H9 (cell line): ENCODE measurements around the gene EGR4. TPM values are rescaled to one million over a fixed set of nuclear protein-coding genes. Genes with fewer than 3 reads are reported as not detected.

ENCODE experiments used
- DNase-seq: peaks from one replicate; pipeline ENCODE4 v3.0.0-alpha.2; 2017
- H2AFZ ChIP-seq: one replicate; pipeline ENCODE4 v1.6.1; 2013; ENCODE audit warnings: mild to moderate bottlenecking, low read length, control low read depth, moderate library complexity
- H2AK5ac ChIP-seq: 2 replicates; pipeline ENCODE4 v1.6.1; 2013; ENCODE audit warnings: low read length, control low read depth, mixed read lengths; ENCODE audit not compliant: insufficient read length
- H2BK120ac ChIP-seq: one replicate; pipeline ENCODE4 v1.6.1; 2013; ENCODE audit warnings: low read depth, mild to moderate bottlenecking, low read length, control low read depth, inconsistent platforms; ENCODE audit not compliant: poor library complexity, severe bottlenecking
- H2BK12ac ChIP-seq: 2 replicates; pipeline ENCODE4 v1.6.1; 2013; ENCODE audit warnings: low read length, control low read depth, mixed read lengths, low read depth; ENCODE audit not compliant: insufficient read length
- H2BK15ac ChIP-seq: 2 replicates; pipeline ENCODE4 v1.6.1; 2013; ENCODE audit warnings: low read depth, low read length, control low read depth
- H2BK20ac ChIP-seq: one replicate; pipeline ENCODE4 v1.6.1; 2013; ENCODE audit warnings: low read depth, mild to moderate bottlenecking, low read length, control low read depth, inconsistent platforms; ENCODE audit not compliant: poor library complexity, severe bottlenecking
- H2BK5ac ChIP-seq: 2 replicates; pipeline ENCODE4 v1.6.1; 2013; ENCODE audit warnings: low read length, control low read depth, mixed read lengths; ENCODE audit not compliant: insufficient read length
- H3K14ac ChIP-seq: 2 replicates; pipeline ENCODE4 v1.6.1; 2013; ENCODE audit warnings: low read length, control low read depth; ENCODE audit not compliant: insufficient read depth
- H3K18ac ChIP-seq: 2 replicates; pipeline ENCODE4 v1.6.1; 2013; ENCODE audit warnings: low read depth, mild to moderate bottlenecking, mixed read lengths, low read length, control low read depth; ENCODE audit not compliant: insufficient read length
- H3K23ac ChIP-seq: 2 replicates; pipeline ENCODE4 v1.6.1; 2013; ENCODE audit warnings: low read length, control low read depth, mixed read lengths, low read depth; ENCODE audit not compliant: insufficient read length
- H3K23me2 ChIP-seq: 2 replicates; pipeline ENCODE4 v1.6.1; 2013; ENCODE audit warnings: low read depth, mild to moderate bottlenecking, mixed read lengths, low read length, control low read depth; ENCODE audit not compliant: insufficient read length, poor library complexity, severe bottlenecking
- H3K27ac ChIP-seq: 2 replicates; pipeline ENCODE4 v1.5.1; 2013; ENCODE audit warnings: low read length, control low read depth, mixed read lengths, low read depth; ENCODE audit not compliant: insufficient read length
- H3K27me3 ChIP-seq: 2 replicates; pipeline ENCODE4 v1.6.1; 2013; ENCODE audit warnings: low read length, control low read depth, inconsistent platforms; ENCODE audit not compliant: insufficient read depth
- H3K4ac ChIP-seq: 2 replicates; pipeline ENCODE4 v1.6.1; 2013; ENCODE audit warnings: low read depth, mild to moderate bottlenecking, control low read depth, inconsistent platforms, low read length, moderate library complexity
- H3K4me1 ChIP-seq: 2 replicates; pipeline ENCODE4 v1.6.1; 2013; ENCODE audit warnings: low read length, control low read depth, inconsistent platforms; ENCODE audit not compliant: insufficient read depth
- H3K4me2 ChIP-seq: 2 replicates; pipeline ENCODE4 v1.6.1; 2013; ENCODE audit warnings: low read length, control low read depth, mixed read lengths; ENCODE audit not compliant: insufficient read length, insufficient read depth
- H3K56ac ChIP-seq: 2 replicates; pipeline ENCODE4 v1.6.1; 2013; ENCODE audit warnings: low read depth, mild to moderate bottlenecking, mixed read lengths, low read length, control low read depth; ENCODE audit not compliant: insufficient read length
- H3K79me1 ChIP-seq: 2 replicates; pipeline ENCODE4 v1.6.1; 2013; ENCODE audit warnings: low read depth, mild to moderate bottlenecking, moderate library complexity, low read length, control low read depth, inconsistent platforms; ENCODE audit not compliant: insufficient read depth, poor library complexity, severe bottlenecking
- H3K79me2 ChIP-seq: 2 replicates; pipeline ENCODE4 v1.6.1; 2013; ENCODE audit warnings: low read length, control low read depth, inconsistent platforms; ENCODE audit not compliant: insufficient read depth
- H3K9ac ChIP-seq: 2 replicates; pipeline ENCODE4 v1.6.1; 2013; ENCODE audit warnings: low read length, control low read depth, mixed read lengths; ENCODE audit not compliant: insufficient read length; ENCODE audit errors: extremely low read depth
- H3K9me3 ChIP-seq: one replicate; pipeline ENCODE4 v1.6.1; 2013; ENCODE audit warnings: low read depth, low read length, inconsistent platforms; ENCODE audit not compliant: control insufficient read depth
- H3T11ph ChIP-seq: one replicate; pipeline ENCODE4 v1.6.1; 2013; ENCODE audit warnings: mild to moderate bottlenecking, low read length, control low read depth, inconsistent platforms
- H4K20me1 ChIP-seq: one replicate; pipeline ENCODE4 v1.6.1; 2013; ENCODE audit not compliant: control insufficient read depth, insufficient read length, insufficient read depth
- H4K5ac ChIP-seq: 2 replicates; pipeline ENCODE4 v1.6.1; 2013; ENCODE audit warnings: low read depth, mild to moderate bottlenecking, mixed read lengths, low read length, control low read depth; ENCODE audit not compliant: insufficient read length
- H4K8ac ChIP-seq: replicated peaks from 2 replicates; pipeline ENCODE4 v1.6.1; 2013; ENCODE audit warnings: low read length, control low read depth, mixed read lengths, low read depth; ENCODE audit not compliant: insufficient read length
- H4K91ac ChIP-seq: 2 replicates; pipeline ENCODE4 v1.6.1; 2013; ENCODE audit warnings: low read depth, mild to moderate bottlenecking, moderate library complexity, mixed read lengths, low read length, control low read depth; ENCODE audit not compliant: insufficient read length
- H3K27ac Mint-ChIP-seq, 3 experiments: 2 replicates in 2 of 3; 3 replicates in 1 of 3; pipeline ENCODE4 v1.8.0; 2020 to 2021; ENCODE audit warnings: mixed read lengths in 3 of 3, mild to moderate bottlenecking in 1 of 3, moderate library complexity in 1 of 3
- H3K27me3 Mint-ChIP-seq: 2 replicates; pipeline ENCODE4 v1.8.0; 2021; ENCODE audit warnings: low read depth, mild to moderate bottlenecking, moderate library complexity, mixed read lengths
- H3K36me3 Mint-ChIP-seq, 3 experiments: 2 replicates in 2 of 3; 3 replicates in 1 of 3; pipeline ENCODE4 v1.8.0; 2020 to 2021; ENCODE audit warnings: low read depth in 3 of 3, mixed read lengths in 3 of 3; ENCODE audit not compliant: insufficient read depth in 1 of 3
- H3K4me1 Mint-ChIP-seq, 2 experiments: 2 replicates each; pipeline ENCODE4 v1.8.0; 2020; ENCODE audit warnings: mixed read lengths in 2 of 2
- H3K4me3 Mint-ChIP-seq, 2 experiments: 2 replicates in 1 of 2; 3 replicates in 1 of 2; pipeline ENCODE4 v1.8.0; 2020 to 2021; ENCODE audit warnings: mild to moderate bottlenecking in 2 of 2, mixed read lengths in 2 of 2, moderate library complexity in 1 of 2
- H3K9me3 Mint-ChIP-seq, 2 experiments: 2 replicates in 1 of 2; 3 replicates in 1 of 2; pipeline ENCODE4 v1.8.0; 2020; ENCODE audit warnings: mild to moderate bottlenecking in 2 of 2, mixed read lengths in 2 of 2, moderate library complexity in 1 of 2
- CTCF ChIP-seq: fragments of 200-600 bp; sonication (generic); conservative IDR thresholded peaks from 3 replicates; pipeline ENCODE4 v1.8.0; 2021; ENCODE audit warnings: antibody characterized with exemption, mild to moderate bottlenecking
- WGBS: extraction: QIAGEN DNeasy Blood & Tissue Kit; methylation state at CpG from one replicate; pipeline ENCODE4 v1.1.7; 2013; ENCODE audit warnings: missing lambda C conversion rate, low lambda C conversion rate, mixed read lengths; ENCODE audit not compliant: insufficient read length; ENCODE audit errors: extremely low coverage; 5-methylcytosine and 5-hydroxymethylcytosine counted together
- total RNA-seq: library from RNA; stranded (reverse); gene quantifications from 2 replicates; pipeline ENCODE4 v1.2.1, GENCODE V29; 2021

The EGR4 gene
- total RNA-seq, 1 experiment from 2014 or later: 0.85 TPM

GRCh38 chr2:73297586-73297985 lies 4.2 kb upstream of the EGR4 start:
- no peak overlapping the region for H2BK5ac ChIP-seq
- Mint-ChIP-seq H3K9me3 (no peaks in the 10 kb centered on the region; a peak in 1 of 5 replicates), H3K27ac (no peak overlapping the region), H3K27me3 (peaks cover 87% of the 10 kb centered on the region), H3K4me1 (peaks cover 4 to 8% of the 10 kb centered on the region in 2 experiments; a peak in 3 of 4 replicates), H3K4me3 (no peak overlapping the region), H3K36me3 (no peaks in the 10 kb centered on the region)
- H2AK5ac ChIP-seq: no peak overlapping the region
- no peaks in the 10 kb centered on the region for H4K20me1 ChIP-seq
- no peaks in the 10 kb centered on the region for H3K79me2 ChIP-seq
- no peak overlapping the region for H3K14ac ChIP-seq
- no peaks in the 10 kb centered on the region for H3K4me1 ChIP-seq
- TF ChIP-seq CTCF: no peak
- H3K4ac ChIP-seq: no peak overlapping the region
- H3K79me1 ChIP-seq: no peaks in the 10 kb centered on the region
- H3T11ph ChIP-seq: no peak overlapping the region
- H4K91ac ChIP-seq: no peak overlapping the region
- H3K23me2 ChIP-seq: peaks cover 5% of the 10 kb centered on the region
- H2BK15ac ChIP-seq: no peak overlapping the region
- DNase-seq: no peak
- no CpG with 5 or more reads among the region's 4 CpGs for WGBS
- H3K27ac ChIP-seq: no peak overlapping the region
- no peak overlapping the region for H3K4me2 ChIP-seq
- peaks cover 15% of the 10 kb centered on the region for H3K27me3 ChIP-seq
- H3K18ac ChIP-seq: no peak overlapping the region
- H2BK12ac ChIP-seq: no peak overlapping the region
- H4K5ac ChIP-seq: no peak overlapping the region
- no peak overlapping the region for H3K9ac ChIP-seq
- H3K56ac ChIP-seq: no peak overlapping the region
- H2AFZ ChIP-seq: no peak overlapping the region
- no peaks in the 10 kb centered on the region for H3K9me3 ChIP-seq
- H4K8ac ChIP-seq: no peak overlapping the region
- no peak overlapping the region for H2BK120ac ChIP-seq
- no peak overlapping the region for H3K23ac ChIP-seq
- no peak overlapping the region for H2BK20ac ChIP-seq
